Anterior cingulate cortex (tissue), 58 donors: Measurements from ENCODE around the gene MTA1.

Experiments
- DNase-seq, 58 donors: peaks; one replicate each; lab custom pipeline; 2025; lab: John Stamatoyannopoulos, UW

The MTA1 gene

DNA sequence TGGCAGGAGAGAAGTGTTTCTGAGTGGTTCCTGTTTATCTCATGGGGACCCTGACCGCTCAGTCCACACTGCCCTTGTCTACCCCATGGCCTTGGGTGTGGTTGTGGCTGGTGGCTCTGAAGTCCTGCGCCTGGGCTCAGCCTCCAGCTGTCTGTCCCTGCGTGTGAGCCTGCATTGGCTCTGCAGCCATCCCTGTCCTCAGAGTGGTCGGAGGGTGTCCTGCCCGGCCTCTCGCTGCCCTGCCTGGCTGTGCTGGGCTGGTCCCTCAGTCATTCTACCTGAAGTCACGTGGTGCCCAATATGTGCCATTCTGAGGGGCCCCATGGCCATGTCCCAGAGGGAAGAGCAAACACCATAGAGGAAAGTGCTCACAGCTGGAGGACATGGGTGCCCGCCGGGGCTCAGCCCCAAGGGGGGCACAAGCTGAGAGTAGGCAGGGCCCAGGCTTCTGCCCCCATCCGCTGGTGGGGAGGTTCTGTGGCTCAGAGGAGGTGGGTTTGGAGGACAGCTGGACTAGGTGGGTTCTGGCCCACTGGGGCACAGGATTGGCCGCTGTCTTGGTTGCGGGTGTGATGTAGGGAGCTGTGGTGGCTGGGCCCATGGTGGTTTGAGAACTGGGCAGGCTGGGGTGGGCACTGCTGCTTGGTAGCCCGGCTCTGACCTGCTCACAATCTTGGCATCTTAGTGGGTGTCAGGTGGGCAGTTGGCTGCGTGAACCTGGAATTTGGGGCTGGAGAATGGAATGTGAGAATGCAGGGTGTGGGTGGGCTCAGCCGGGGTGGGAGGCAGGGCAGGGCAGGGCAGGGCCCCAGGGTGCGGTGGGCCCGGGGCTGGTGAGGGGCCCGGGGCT is 83.0 kb downstream of the MTA1 start:
- no peak for DNase-seq

DNA sequence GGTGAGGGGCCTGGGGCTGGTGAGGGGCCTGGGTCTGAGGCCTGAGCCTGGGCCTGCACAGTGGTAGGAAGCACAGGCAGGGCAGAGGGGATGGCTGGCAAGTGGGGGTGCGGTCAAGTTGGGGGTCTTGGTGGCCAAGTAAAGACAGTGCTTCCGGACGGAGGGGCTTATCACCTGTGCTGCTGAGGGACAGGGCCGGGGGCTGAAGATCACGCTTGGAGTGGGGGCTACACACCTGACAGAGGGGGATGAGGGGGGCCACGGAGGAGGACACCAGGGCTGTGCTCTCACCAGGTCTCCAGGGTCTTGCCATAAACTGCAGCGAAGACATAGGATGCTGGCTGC is 83.6 kb downstream of the MTA1 start:
- DNase-seq, result no peak

DNA sequence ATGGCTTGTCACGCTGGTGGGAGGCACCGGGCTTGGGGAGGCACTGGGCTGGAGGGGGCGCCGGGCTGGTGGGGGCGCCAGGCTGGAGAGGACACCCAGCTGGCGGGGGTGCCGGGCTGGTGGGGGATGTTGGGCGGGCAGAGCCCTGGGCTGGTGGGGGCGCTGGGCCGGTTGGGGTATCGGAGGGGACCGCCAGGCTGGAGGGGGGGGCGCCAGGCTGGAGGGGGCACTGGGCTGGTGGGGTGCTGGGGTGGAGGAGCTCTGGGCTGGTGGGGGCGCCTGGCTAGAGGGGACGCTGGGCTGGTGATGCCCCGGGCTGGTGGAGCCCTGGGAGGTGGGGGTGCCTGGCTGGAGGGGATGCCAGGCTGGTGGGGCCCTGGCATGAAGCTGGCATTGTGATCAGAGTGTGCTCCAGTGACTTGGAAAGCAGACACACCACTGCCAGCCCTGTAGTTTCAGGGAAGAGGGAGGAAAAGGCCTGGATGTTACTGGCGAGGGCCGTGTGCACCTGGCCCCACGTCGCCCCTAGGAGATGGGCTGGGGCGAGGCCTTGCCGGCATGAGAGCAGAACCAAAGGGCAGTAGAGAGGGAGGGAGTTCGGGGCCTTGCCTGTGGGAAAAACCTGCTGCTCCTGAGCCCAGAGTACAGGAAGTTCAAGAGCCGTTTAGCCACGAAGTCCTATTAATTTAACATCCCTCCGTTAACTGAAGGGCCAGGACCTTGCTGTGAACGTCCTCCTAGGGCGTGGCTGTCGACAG is 84.5 kb downstream of the MTA1 start:
- no peak for DNase-seq

DNA sequence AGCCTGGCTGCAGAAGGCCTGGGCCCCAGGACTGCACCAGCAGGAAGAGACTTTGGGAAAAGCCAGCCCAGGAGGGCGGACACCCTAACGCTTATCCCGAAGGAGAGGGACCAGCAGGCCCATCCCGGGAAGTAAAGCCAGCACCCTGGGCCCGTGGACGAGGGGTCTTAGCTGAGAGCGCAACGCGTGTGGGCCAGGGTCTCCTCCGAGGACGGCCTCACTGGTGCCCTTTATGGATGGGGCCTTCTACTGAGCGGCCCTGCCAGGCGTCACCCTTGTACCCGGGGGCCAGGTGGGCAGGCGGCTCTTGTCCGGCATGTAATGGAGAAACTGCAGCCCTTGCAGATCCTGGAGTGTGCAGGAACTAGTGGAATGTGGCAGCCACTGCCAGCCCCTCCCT is 85.5 kb downstream of the MTA1 start:
- no peak for DNase-seq

DNA sequence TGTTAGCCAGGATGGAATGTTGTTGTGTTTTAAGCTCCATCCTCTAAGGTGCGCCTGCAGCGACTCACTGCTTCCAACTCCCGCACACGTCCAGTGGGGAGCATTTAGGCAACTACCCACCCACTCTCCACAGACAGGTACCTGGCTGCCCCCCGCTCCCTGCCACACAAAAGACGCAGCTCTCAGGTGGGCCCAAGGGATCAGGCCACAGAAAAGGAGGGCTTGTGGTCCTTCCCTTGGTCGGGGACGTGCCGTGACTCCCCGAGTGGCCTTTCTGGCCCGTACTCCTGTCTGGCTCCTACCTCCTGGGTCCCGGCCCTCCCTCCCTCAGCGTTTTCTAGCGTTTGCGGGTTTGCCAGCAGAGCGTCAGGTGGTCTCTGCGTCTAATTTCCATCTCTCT is 87.6 kb downstream of the MTA1 start:
- DNase-seq, result no peak

DNA sequence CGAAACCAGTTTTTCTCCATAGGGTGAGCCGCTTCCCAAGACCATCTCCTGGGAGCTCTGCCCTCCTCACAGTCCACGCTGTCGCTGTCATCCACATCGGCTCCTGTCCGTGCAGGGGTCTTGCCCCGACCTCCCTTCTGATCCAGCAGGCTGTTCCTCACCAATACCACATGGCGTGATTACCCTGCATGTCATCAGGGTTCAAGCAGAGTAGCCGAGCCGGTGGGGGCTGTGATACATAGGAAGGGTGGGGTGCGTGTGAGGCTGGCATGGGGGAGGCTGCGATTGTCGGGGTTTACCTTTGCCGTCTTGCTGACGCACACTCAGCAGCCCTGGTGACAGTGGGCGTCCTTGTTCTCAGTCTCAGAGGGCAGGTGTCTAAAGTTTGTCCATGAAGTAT is 88.4 kb downstream of the MTA1 start:
- no peak for DNase-seq

DNA sequence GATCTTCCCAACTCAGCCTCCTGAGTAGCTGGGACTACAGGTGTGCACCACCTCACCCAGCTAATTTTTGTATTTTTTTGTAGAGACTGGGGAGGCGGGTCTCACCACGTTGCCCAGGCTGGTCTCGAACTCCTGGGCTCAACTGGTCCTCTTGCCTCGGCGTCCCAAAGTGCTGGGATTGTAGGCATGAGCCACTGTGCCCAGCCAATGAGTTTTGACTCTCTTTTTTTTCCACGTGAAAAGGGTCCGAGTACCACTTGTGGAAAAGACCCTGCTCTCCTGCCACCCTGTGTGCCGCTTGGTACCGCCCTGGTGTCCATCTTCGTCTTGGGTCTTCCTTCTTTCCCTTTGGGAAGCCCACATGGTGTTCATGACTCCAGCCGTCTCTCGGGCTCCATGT is 89.0 kb downstream of the MTA1 start:
- DNase-seq, result no peak

DNA sequence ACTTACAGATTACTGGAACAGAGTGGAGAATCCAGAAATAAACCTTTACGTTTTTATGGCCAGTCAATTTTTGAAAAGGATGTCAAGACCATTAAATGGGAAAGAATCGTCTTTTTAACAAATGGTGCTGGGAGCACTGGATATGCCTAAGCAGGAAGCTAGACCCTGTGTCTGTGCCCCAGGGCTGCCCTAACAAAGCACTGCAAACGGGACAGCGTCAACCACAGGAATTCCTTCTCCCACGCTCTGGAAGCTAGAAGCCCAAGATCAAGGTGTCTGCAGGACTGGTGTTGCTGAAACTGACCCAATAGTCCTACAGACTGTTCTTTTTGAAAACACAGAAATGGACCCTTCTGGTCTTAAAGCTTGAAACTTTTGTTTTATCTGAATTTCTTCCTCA is 97.5 kb downstream of the MTA1 start:
- no peak for DNase-seq

DNA sequence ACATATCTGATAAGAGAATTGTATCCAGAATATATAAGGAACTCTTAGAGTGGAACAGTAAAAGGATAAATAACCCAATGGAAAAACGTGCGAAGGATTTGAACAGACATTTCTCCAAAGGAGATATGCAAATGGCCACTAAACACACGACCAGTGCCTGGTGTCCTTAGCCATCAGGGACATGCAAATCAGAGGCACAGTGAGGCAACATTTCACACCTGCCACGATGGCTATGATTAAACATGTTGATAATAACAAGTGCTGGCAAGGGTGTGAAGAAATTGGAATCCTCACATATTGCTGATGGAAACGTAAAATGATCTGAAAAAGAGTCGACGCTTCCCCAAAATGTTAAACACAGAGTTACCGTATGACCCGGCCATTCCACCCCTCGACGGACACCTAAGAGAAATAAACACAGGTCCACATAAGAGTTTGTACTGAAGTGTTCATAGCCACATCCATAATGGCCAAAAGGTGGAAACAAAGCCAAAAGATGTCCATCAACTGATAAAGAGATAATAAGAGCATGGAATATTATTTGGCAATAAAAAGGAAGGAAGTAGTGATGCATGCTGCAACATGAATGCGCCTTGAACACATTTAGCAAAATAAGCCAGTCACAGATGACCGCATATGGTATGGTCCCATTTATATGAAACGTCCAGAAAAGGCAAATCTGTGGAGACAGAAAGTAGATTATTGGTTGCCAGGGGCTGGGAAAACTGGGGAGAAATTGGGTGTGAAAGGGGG is 100.5 kb downstream of the MTA1 start:
- DNase-seq, result no peak
